Measurements from ENCODE around the gene NIPAL1.

GRCh38 chr4:48033825-48034413 is 17.3 kb downstream of the NIPAL1 start:
- TF ChIP-seq CTCF (IDR thresholded peaks at IDR 0.05) (peak in 1 of 3 experiments; percentile 26), POLR2AphosphoS5 (IDR thresholded peaks at IDR 0.05) (no peak)
